Dendritic cell treated with granulocyte-macrophage colony-stimulating factor and Interleukin-4, amounts not matched to agents 40 ng/mL and 50 ng/mL, for 4 days (primary cell): ENCODE data around the gene RGS4.

ENCODE experiments used
- H3K27ac Mint-ChIP-seq: one replicate; pipeline ENCODE4 v1.8.0; 2022; ENCODE audit warnings: mild to moderate bottlenecking, mixed read lengths
- H3K27me3 Mint-ChIP-seq: one replicate; pipeline ENCODE4 v1.8.0; 2022; ENCODE audit warnings: mild to moderate bottlenecking, mixed read lengths
- H3K36me3 Mint-ChIP-seq: one replicate; pipeline ENCODE4 v1.8.0; 2022; ENCODE audit warnings: low read depth, mixed read lengths
- H3K4me1 Mint-ChIP-seq: one replicate; pipeline ENCODE4 v1.8.0; 2022; ENCODE audit warnings: low read depth, mixed read lengths
- H3K4me3 Mint-ChIP-seq: one replicate; pipeline ENCODE4 v1.8.0; 2022; ENCODE audit warnings: mild to moderate bottlenecking, moderate library complexity, mixed read lengths
- H3K9me3 Mint-ChIP-seq: one replicate; pipeline ENCODE4 v1.8.0; 2022; ENCODE audit warnings: mixed read lengths
- intact Hi-C: fragments of 100-400 bp; cut with micrococcal nuclease; formaldehyde crosslinking; loops from one replicate; pipeline ENCODE4 v1.15.0; 2022

Gene RGS4

DNA sequence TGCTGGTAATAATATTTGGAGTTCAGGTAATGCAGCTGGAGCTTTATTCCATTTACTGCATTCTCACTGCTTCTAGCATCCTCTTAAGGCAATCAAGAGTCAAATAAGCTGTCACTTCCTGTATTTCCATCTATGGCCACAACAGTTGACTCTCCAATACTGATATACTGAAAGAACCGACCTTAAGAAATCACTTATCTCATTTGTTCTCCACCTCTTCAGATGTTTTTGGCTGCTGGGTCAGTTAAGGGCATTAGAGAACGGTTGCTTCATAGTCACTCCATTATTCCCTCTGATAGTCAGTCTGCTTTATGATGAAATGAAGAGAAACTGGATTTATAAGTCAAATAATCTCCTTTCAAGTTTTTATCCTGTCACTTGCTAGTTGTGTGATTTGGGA lies 14.2 kb upstream of the RGS4 start:
- no peak overlapping the region for H3K27ac Mint-ChIP-seq
- H3K9me3 Mint-ChIP-seq, result no peaks in the 10 kb centered on the region
- intact Hi-C loops, result no loop called here
- H3K36me3 Mint-ChIP-seq, result no peaks in the 10 kb centered on the region
- H3K4me1 Mint-ChIP-seq, result no peaks in the 10 kb centered on the region
- H3K27me3 Mint-ChIP-seq, result no peaks in the 10 kb centered on the region
- H3K4me3 Mint-ChIP-seq, result no peak overlapping the region

- H3K27ac Mint-ChIP-seq, result no peak overlapping the region
- no peaks in the 10 kb centered on the region for H3K27me3 Mint-ChIP-seq
- H3K4me1 Mint-ChIP-seq, result no peaks in the 10 kb centered on the region
- H3K36me3 Mint-ChIP-seq, result no peaks in the 10 kb centered on the region
- intact Hi-C loops, result no loop called here
- H3K4me3 Mint-ChIP-seq, result no peak overlapping the region
- H3K9me3 Mint-ChIP-seq, result no peaks in the 10 kb centered on the region
These were observed 13.6 kb upstream of the RGS4 start for GRCh38 chr1:163055531-163055930.

DNA sequence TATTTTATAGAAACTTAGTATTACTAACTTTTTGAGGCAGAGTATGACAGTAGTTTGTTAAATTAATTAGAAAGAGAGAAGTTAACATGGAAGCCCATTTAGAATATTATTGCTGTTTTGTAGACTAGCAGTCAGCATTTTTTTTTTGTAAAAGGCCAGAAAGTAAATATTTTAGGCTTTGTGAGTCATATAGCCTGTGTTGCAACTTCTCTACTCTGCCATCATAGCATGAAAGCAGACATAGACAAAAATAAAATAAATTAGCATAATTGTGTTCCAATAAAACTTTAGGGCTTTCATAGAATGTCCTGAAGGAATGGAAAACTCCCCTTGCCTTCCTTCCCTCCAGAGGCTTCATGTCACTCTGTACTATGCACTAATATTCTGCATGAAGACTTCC lies 12.3 kb upstream of the RGS4 start:
- no peaks in the 10 kb centered on the region for H3K9me3 Mint-ChIP-seq
- H3K36me3 Mint-ChIP-seq, result no peaks in the 10 kb centered on the region
- H3K27me3 Mint-ChIP-seq, result no peaks in the 10 kb centered on the region
- intact Hi-C loops, result no loop called here
- no peak overlapping the region for H3K27ac Mint-ChIP-seq
- H3K4me3 Mint-ChIP-seq, result no peak overlapping the region
- no peaks in the 10 kb centered on the region for H3K4me1 Mint-ChIP-seq

DNA sequence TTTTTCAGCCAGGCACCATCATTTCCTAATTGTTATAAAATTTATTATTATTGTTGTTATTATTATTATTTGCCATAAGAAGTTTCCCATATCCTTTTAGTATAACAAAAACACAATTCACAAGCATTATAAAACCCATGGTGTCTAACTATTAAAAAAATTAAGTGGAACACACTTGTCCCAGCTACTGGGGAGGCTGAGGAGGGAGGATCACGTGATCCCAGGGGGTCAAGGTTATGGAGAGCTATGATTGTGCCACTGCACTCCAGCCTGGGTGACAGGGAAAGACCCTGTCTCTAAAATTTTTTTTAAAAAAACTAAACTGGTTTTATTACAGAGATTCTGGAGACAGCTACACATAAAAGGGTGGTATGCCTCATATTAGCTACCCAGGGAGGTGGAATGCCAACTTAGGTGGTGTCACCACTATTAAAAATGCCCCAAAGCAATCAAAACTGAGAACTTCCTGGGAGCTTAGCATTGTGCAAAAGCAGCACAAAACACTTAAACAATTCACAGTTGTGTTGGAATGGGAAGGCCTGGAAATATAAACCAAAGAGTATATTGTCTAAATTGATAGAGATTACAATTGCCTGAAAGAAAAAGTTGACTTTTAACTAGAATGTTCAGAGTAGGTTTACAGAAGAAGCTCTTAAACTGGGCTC lies 8.7 kb upstream of the RGS4 start:
- intact Hi-C loops, result no loop called here
- no peaks in the 10 kb centered on the region for H3K36me3 Mint-ChIP-seq
- H3K27ac Mint-ChIP-seq, result no peak overlapping the region
- H3K4me3 Mint-ChIP-seq, result no peak overlapping the region
- H3K9me3 Mint-ChIP-seq, result no peaks in the 10 kb centered on the region
- H3K27me3 Mint-ChIP-seq, result peaks cover 2% of the 10 kb centered on the region
- no peaks in the 10 kb centered on the region for H3K4me1 Mint-ChIP-seq

DNA sequence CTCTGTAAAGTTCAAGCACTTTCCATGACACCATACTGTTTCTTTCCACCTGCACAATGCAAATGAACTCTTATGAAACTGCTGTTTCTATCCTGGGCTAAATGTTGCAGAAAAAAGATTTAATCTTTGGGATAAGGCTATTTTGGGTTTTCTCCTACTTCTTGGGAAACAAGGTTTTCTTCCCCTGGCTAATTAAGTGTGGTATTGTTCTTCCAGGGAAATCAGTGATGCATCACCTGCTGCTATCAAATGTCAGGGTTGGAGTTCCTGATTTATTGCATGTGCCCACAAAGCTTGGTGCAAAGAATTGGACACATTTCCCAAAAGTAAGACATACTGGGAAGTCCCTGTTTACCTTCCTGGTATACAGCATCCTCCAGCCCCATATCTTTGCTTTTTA lies 6.0 kb upstream of the RGS4 start:
- H3K27ac Mint-ChIP-seq, result no peak overlapping the region
- H3K4me1 Mint-ChIP-seq, result no peaks in the 10 kb centered on the region
- H3K36me3 Mint-ChIP-seq, result no peaks in the 10 kb centered on the region
- no peak overlapping the region for H3K4me3 Mint-ChIP-seq
- intact Hi-C loops, result no loop called here
- peaks cover 4% of the 10 kb centered on the region for H3K27me3 Mint-ChIP-seq
- H3K9me3 Mint-ChIP-seq, result no peaks in the 10 kb centered on the region

GRCh38 chr1:163063610-163064009 lies 5.6 kb upstream of the RGS4 start:
- no peaks in the 10 kb centered on the region for H3K9me3 Mint-ChIP-seq
- peaks cover 6% of the 10 kb centered on the region for H3K27me3 Mint-ChIP-seq
- H3K4me3 Mint-ChIP-seq, result no peak overlapping the region
- no peaks in the 10 kb centered on the region for H3K4me1 Mint-ChIP-seq
- intact Hi-C loops, result no loop called here
- no peaks in the 10 kb centered on the region for H3K36me3 Mint-ChIP-seq
- H3K27ac Mint-ChIP-seq, result no peak overlapping the region

DNA sequence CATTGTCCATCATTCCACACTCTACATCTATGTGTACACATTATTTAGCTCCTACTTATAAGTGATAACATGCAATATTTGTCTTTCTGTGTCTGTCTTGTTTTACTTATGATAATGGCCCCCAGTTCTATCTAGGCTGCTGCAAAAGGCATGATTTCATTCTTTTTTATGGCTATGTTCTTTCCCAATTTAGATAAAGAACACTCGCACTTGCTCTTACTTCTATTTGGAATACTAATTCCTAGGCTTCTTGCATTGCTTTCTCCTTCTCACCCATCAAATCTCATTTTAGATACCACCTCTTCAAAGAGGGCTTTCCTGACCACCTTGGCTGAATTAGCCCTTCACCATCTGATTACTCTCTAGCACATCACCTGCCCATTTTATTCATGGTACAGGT lies 3.0 kb upstream of the RGS4 start:
- no peaks in the 10 kb centered on the region for H3K9me3 Mint-ChIP-seq
- no peak overlapping the region for H3K4me3 Mint-ChIP-seq
- no peaks in the 10 kb centered on the region for H3K36me3 Mint-ChIP-seq
- no peak overlapping the region for H3K27ac Mint-ChIP-seq
- H3K4me1 Mint-ChIP-seq, result no peaks in the 10 kb centered on the region
- peaks cover 20% of the 10 kb centered on the region for H3K27me3 Mint-ChIP-seq
- intact Hi-C loops, result no loop called here

- Mint-ChIP-seq H3K36me3 (no peaks in the 10 kb centered on the region), H3K4me3 (no peak overlapping the region), H3K27me3 (peaks cover 20% of the 10 kb centered on the region), H3K4me1 (no peaks in the 10 kb centered on the region), H3K27ac (no peak overlapping the region), H3K9me3 (no peaks in the 10 kb centered on the region)
- intact Hi-C loops, result no loop called here
These were observed 2.5 kb upstream of the RGS4 start for GRCh38 chr1:163066686-163067085.

DNA sequence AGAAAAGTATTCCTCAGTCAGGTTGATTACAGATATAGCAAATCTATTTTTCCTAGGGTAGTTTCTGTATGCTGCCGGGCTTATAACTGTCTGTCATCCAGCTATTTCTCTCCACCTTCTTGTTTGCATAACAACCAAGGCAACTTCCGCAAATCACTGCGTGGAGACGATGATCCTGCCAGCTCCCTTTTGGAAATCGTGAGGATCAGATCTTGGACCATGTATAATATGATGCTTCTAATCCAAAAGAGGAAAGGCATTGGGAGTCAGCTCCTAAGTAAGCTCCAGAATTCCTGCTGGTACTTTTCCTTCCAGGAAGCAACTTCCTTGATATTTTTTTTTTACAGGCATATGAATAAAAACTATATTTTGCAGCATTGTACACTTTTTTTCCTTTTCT lies 445 bp upstream of the RGS4 start:
- Mint-ChIP-seq H3K4me1 (no peaks in the 10 kb centered on the region), H3K27ac (no peak overlapping the region), H3K9me3 (no peaks in the 10 kb centered on the region), H3K36me3 (no peaks in the 10 kb centered on the region), H3K4me3 (no peak overlapping the region), H3K27me3 (peaks cover 20% of the 10 kb centered on the region)
- intact Hi-C loops, result no loop called here

DNA sequence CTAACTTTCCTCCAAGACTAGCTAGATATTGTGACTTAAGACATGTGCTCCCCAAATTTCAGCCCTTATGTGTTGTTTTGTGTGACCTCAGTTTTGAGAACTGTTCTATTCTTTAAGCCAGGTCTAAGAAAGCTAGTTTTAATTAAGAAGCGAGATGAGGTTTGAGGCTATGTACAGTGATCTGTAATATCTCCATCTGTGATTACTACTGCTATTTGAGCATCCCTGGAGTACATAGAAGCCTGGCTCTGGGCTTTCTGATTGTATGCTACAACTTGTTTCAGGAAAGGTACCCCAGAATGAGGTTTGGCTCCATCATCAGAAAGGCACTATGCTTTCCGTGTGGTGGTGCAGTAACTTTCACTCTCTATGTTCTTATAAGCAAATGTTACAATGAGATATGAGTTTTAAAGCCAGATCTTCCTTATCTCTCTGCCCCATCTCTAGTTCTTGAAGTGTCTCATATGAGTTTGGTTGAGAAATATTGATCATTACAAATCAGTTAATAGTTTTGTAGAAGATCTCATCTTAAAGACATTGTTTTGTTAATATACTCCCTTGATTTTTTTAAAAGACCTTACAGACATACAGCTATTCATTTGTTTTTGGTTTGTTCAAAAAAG lies 605 bp downstream of the RGS4 start:
- Mint-ChIP-seq H3K4me3 (no peak overlapping the region), H3K27ac (no peak overlapping the region), H3K9me3 (no peaks in the 10 kb centered on the region), H3K27me3 (peaks cover 19% of the 10 kb centered on the region), H3K36me3 (no peaks in the 10 kb centered on the region), H3K4me1 (no peaks in the 10 kb centered on the region)
- intact Hi-C loops, result no loop called here

DNA sequence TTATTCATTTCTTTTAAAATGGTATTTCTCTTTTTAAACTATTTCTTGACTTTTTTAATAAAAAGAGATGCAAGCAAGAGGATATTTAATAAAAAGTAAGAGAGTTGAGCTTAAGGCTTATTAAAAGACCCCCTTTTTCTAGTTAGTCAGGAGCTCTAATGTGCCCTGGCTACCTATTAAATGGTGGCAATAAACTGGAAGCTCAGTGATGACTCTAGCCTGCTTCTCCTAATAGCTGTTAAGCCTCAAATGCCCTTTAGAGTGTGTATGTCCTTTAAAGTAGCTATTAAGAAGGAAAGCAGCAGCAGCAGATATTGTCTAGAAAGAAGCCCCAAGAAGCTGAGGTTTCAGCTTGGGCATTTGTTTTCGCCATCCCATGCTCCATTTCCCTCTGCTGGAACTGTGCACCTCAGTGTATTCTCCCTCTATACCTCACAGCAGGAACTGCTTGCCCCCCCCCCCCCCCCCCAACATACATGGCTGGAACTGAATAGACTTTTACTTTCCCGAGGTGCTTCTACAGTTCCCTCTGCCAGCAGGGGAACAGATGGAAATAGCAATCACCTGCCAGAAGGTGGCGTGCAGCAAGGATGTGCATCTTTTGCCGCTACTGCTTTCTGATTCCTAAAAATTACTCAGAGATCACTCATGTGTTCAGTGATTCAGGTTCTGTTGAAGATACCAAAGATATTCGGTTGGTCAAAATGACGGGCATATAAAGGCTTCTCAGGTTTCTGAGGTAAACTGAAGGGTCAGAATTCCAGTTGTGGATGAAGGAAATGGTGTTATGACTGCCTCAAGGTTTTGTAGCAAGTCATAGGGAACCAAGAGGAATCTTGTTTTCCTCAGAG lies 2.5 kb downstream of the RGS4 start:
- intact Hi-C loops, result loop anchor here (2.0 kb wide), 1 partner anchor 243 kb away; no protein-coding TSS in a partner anchor
- H3K36me3 Mint-ChIP-seq, result no peaks in the 10 kb centered on the region
- no peaks in the 10 kb centered on the region for H3K9me3 Mint-ChIP-seq
- no peak overlapping the region for H3K27ac Mint-ChIP-seq
- no peak overlapping the region for H3K4me3 Mint-ChIP-seq
- no peaks in the 10 kb centered on the region for H3K4me1 Mint-ChIP-seq
- H3K27me3 Mint-ChIP-seq, result peaks cover 19% of the 10 kb centered on the region

DNA sequence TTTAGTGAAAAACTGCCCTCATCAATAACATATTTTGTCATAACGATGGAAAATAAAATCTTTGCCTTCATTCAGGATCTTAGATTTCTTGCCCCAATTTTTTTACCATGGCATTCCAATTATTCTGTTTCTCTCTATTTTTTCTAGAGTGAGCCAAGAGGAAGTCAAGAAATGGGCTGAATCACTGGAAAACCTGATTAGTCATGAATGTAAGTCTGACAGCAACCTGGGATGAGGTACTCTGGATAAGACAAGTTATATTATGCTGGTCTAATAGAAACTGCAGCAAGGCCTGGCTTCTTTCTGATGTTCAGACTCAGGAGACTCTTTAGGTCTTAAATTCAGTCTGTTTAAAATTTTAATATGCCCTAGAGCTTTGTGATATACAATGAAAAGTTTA lies 3.5 kb downstream of the RGS4 start:
- Mint-ChIP-seq H3K9me3 (no peaks in the 10 kb centered on the region), H3K27me3 (peaks cover 19% of the 10 kb centered on the region)

GRCh38 chr1:163074004-163074403 lies 4.8 kb downstream of the RGS4 start:
- Mint-ChIP-seq H3K9me3 (no peaks in the 10 kb centered on the region), H3K27ac (no peak overlapping the region), H3K36me3 (no peaks in the 10 kb centered on the region), H3K27me3 (peaks cover 13% of the 10 kb centered on the region), H3K4me1 (no peaks in the 10 kb centered on the region), H3K4me3 (no peak overlapping the region)
- intact Hi-C loops, result no loop called here

More for the DNA sequence above, 3.5 kb downstream of the RGS4 start:
- no peaks in the 10 kb centered on the region for H3K4me1 Mint-ChIP-seq
- no peak overlapping the region for H3K4me3 Mint-ChIP-seq
- intact Hi-C loops, result loop anchor here (2.0 kb wide), 1 partner anchor 242 kb away; no protein-coding TSS in a partner anchor
- H3K27ac Mint-ChIP-seq, result no peak overlapping the region
- no peaks in the 10 kb centered on the region for H3K36me3 Mint-ChIP-seq

- H3K9me3 Mint-ChIP-seq, result no peaks in the 10 kb centered on the region
- H3K4me1 Mint-ChIP-seq, result no peaks in the 10 kb centered on the region
- H3K27me3 Mint-ChIP-seq, result peaks cover 7% of the 10 kb centered on the region
- H3K4me3 Mint-ChIP-seq, result no peak overlapping the region
- intact Hi-C loops, result no loop called here
- no peaks in the 10 kb centered on the region for H3K36me3 Mint-ChIP-seq
- no peak overlapping the region for H3K27ac Mint-ChIP-seq
These were observed 5.6 kb downstream of the RGS4 start for GRCh38 chr1:163074716-163075284.
